GM18867 (cell line): ENCODE measurements around the gene CFAP70.
"Not testable (repeated sequence)": the region's sequence is repeated elsewhere in the genome, so short reads cannot be mapped to it uniquely, and the experiment has no call there.

Source experiments
- ATAC-seq: cut with Tn5 transposase; IDR thresholded peaks from one replicate; pipeline ENCODE4 v1.9.1; 2021; ENCODE audit warnings: mild to moderate bottlenecking, moderate library complexity; ENCODE audit not compliant: unreplicated experiment

The CFAP70 gene

GRCh38 chr10:73340121-73340520 lies 18.5 kb downstream of the CFAP70 start:
- no peak for ATAC-seq

- no peak for ATAC-seq
Measured at GRCh38 chr10:73339436-73339835, 19.2 kb downstream of the CFAP70 start.

- no peak for ATAC-seq
Measured at GRCh38 chr10:73338801-73339368, 19.8 kb downstream of the CFAP70 start.

GRCh38 chr10:73333202-73333601 lies 25.5 kb downstream of the CFAP70 start:
- ATAC-seq, result no peak

- no peak for ATAC-seq
Measured at GRCh38 chr10:73332379-73332778, 26.3 kb downstream of the CFAP70 start.

GRCh38 chr10:73328523-73328922 lies 30.1 kb downstream of the CFAP70 start:
- ATAC-seq, result not testable (repeated sequence)

GRCh38 chr10:73325290-73325689 lies 33.4 kb downstream of the CFAP70 start:
- not testable (repeated sequence) for ATAC-seq

- ATAC-seq, result not testable (repeated sequence)
Measured at GRCh38 chr10:73323582-73323981, 35.1 kb downstream of the CFAP70 start.

GRCh38 chr10:73310475-73310874 lies 48.2 kb downstream of the CFAP70 start:
- ATAC-seq, result no peak

GRCh38 chr10:73307203-73307800 lies 51.4 kb downstream of the CFAP70 start:
- no peak for ATAC-seq

- no peak for ATAC-seq
Measured at GRCh38 chr10:73306171-73306708, 52.4 kb downstream of the CFAP70 start.

GRCh38 chr10:73296946-73297345 lies 61.7 kb downstream of the CFAP70 start:
- no peak for ATAC-seq

- no peak for ATAC-seq
Measured at GRCh38 chr10:73293461-73293860, 65.2 kb downstream of the CFAP70 start.

GRCh38 chr10:73289958-73290357 lies 68.7 kb downstream of the CFAP70 start:
- no peak for ATAC-seq

- no peak for ATAC-seq
Measured at GRCh38 chr10:73287441-73287840, 71.2 kb downstream of the CFAP70 start.

GRCh38 chr10:73281097-73281496 lies 77.6 kb downstream of the CFAP70 start:
- no peak for ATAC-seq

GRCh38 chr10:73264423-73264822 lies 94.2 kb downstream of the CFAP70 start:
- no peak for ATAC-seq

GRCh38 chr10:73263693-73264347 lies 94.8 kb downstream of the CFAP70 start:
- ATAC-seq, result no peak

- no peak for ATAC-seq
Measured at GRCh38 chr10:73262880-73263555, 95.6 kb downstream of the CFAP70 start.

- no peak for ATAC-seq
Measured at GRCh38 chr10:73262105-73262730, 96.4 kb downstream of the CFAP70 start.

- no peak for ATAC-seq
Measured at GRCh38 chr10:73261362-73261995, 97.2 kb downstream of the CFAP70 start.
